LNCaP clone FGC (cell line): ENCODE results near the gene ARHGAP31.

Experiments used
- DNase-seq: peaks from one replicate; pipeline ENCODE4 v3.0.0-alpha.2; 2011; ENCODE audit warnings: low read depth
- H3K4me3 ChIP-seq: 2 replicates; pipeline ENCODE4 v1.5.1; 2011; ENCODE audit warnings: mild to moderate bottlenecking, low read depth, low read length, control low read depth
- TF ChIP-seq, protein P1 (sequence below): IDR thresholded peaks from 2 replicates; pipeline ENCODE4 v1.5.1; 2012; ENCODE audit warnings: mild to moderate bottlenecking; ENCODE audit not compliant: control insufficient read depth, insufficient read depth; ENCODE audit errors: extremely low read depth

ARHGAP31 gene

DNA sequence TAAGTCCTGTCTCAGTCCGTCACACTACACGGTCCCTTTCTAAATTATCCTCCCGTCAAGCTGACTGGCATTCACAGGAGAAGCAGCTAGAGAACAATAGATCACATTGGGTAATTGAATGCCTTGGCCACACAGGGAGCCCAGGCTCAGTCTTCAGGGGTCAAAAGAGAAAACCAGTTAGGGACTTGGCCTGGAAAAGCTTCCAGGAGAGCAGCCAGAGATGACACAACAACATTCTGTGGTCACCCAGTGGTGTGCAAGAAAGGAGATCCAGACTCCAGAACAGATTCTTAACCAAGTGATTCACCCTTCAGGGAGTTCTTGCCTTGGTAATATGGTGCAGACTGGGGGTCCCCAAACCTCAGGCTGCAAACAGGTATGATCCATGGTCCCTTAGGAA, 15.9 kb downstream of the ARHGAP31 start:
- no peak for DNase-seq

DNA sequence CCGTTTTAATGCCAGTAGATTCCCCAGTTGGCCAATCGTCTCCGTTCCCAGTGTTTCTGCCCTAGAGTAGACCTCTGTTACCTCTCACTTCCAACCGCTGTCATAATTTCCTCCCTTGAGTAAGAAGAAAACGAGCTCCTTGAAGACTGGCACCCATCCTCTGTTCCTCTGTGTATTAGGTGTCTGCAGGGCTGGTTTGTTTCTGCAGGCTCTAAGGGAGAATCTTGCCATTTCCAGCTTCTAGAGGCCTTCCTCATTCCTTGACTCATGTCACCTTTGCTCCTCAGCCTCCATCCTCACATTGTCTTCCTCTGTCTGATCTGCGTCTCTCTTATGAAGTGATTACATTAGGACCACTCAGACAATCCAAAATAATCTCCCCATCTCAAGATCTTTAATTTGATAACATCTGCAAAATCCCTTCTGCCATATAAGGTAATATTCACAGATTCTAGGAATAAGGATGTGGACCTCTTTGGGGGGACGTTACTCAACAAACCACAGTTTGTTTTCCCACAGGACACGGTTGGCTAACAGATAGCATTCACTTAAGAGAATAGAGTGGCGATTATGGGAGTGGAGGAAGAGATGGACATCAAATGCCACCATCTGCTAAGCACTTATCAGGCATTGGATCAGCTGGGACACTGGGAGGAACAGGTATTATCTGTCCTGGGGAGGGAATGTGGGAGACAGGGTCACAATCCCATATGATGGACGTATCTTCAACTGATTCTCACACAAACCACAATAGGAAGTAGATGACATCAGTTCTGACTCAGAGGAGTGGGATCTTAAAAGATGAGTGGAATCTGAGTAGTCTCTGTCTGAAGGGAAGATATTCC, 17.1 kb downstream of the ARHGAP31 start:
- no peak overlapping the region for H3K4me3 ChIP-seq
- TF ChIP-seq, protein P1, sequence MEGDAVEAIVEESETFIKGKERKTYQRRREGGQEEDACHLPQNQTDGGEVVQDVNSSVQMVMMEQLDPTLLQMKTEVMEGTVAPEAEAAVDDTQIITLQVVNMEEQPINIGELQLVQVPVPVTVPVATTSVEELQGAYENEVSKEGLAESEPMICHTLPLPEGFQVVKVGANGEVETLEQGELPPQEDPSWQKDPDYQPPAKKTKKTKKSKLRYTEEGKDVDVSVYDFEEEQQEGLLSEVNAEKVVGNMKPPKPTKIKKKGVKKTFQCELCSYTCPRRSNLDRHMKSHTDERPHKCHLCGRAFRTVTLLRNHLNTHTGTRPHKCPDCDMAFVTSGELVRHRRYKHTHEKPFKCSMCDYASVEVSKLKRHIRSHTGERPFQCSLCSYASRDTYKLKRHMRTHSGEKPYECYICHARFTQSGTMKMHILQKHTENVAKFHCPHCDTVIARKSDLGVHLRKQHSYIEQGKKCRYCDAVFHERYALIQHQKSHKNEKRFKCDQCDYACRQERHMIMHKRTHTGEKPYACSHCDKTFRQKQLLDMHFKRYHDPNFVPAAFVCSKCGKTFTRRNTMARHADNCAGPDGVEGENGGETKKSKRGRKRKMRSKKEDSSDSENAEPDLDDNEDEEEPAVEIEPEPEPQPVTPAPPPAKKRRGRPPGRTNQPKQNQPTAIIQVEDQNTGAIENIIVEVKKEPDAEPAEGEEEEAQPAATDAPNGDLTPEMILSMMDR, result no peak
- no peak for DNase-seq

More for the DNA sequence above, 15.9 kb downstream of the ARHGAP31 start:
- TF ChIP-seq, protein P1, result no peak
- no peak overlapping the region for H3K4me3 ChIP-seq

DNA sequence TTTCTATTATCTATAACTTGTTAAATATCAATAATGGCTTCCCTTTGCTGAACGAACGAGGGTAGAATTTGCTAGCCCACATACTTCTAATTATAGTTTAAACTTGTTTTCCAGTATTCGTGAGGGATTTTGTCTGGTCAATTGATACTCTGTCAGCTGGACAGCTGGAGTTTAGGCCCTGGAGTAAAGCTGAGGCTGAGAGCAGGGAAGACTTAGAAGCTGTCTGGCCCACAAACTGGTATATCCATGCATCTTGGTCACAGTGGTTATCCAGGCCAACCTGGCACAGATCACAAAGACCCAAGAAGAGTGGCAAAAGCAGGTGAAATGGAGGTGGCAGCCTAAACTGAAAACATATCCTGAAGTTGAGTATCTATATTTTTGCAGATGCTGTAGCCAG, 19.3 kb downstream of the ARHGAP31 start:
- no peak overlapping the region for H3K4me3 ChIP-seq
- TF ChIP-seq, protein P1, result no peak
- no peak for DNase-seq

DNA sequence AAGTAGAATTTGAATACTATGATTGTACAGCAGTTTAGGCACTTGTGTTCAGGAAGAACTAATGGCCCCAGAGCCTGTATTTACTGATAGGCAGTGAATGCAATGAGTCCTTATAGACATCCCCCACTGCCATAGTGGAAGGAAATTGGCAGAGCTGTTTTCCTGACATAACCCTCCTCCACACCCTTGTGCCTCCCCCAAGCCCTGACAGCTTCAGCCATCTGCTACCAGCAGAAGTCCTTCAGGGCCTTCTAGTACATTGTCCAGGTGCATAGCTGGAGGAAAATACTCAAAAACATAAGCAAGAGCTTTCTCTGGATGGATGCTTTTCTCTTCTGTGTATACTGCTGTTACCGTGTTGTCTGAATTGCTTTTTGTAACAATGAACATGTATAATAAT, 20.6 kb downstream of the ARHGAP31 start:
- TF ChIP-seq, protein P1, result no peak
- H3K4me3 ChIP-seq, result no peak overlapping the region
- DNase-seq, result no peak

DNA sequence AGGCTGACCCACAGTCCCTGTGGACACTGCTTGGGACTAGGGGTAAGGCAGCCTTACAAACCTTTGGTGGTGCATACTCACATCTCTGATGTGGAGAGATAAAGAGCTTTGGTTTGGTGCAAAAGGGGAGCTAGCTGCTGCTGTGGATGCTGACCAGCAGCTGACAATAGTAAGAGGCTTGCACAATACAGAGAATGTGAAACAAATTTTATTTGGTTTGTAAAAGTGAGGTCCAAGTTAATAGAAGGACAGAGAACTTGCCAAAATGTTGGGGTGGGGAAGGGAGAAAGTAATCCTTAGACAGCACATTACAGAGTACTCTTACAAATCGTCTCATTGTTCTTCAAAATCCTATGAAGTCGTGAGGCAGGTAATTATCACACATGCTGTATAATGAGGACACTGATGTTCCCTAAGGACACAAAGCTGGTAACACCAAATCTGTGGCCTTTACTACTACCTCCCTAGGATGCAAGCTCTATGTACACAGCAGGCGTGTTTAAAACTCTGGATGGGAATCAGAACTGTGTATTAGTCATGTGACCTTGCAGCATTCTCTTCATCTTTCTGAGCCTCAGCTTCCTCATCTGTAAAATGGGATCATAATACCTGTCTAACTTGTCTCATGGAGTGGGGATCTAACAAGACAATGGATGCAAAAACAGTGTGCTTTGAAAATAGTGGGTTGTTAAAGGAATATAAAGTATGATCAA, 21.6 kb downstream of the ARHGAP31 start:
- no peak overlapping the region for H3K4me3 ChIP-seq
- DNase-seq, result no peak
- TF ChIP-seq, protein P1, result no peak

DNA sequence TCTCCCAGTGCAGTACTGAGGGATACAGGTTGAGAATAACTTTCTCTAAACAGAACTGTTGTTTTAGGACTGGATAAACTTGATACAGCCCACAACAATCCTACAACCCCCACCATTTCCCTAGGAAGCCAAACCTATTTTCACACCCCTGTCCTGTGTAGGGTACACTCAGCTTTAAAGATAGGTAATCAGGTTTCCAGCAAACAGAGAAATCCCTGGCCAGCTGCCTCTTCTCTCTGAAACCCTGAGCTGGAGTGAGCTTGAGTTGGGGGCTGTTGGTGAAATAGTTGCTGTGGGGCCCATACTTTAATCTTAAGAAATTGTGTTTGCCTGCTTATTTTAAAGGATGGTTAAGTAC, 22.1 kb downstream of the ARHGAP31 start:
- TF ChIP-seq, protein P1, result no peak
- no peak overlapping the region for H3K4me3 ChIP-seq
- no peak for DNase-seq
